H9 (cell line): ENCODE results near the gene FCN2. TPM values are rescaled to one million over a fixed set of nuclear protein-coding genes. Genes with fewer than 3 reads are reported as not detected.

Experiments used
- DNase-seq: peaks from one replicate; pipeline ENCODE4 v3.0.0-alpha.2; 2017
- H2AFZ ChIP-seq: one replicate; pipeline ENCODE4 v1.6.1; 2013; ENCODE audit warnings: mild to moderate bottlenecking, low read length, control low read depth, moderate library complexity
- H2AK5ac ChIP-seq: 2 replicates; pipeline ENCODE4 v1.6.1; 2013; ENCODE audit warnings: low read length, control low read depth, mixed read lengths; ENCODE audit not compliant: insufficient read length
- H2BK120ac ChIP-seq: one replicate; pipeline ENCODE4 v1.6.1; 2013; ENCODE audit warnings: low read depth, mild to moderate bottlenecking, low read length, control low read depth, inconsistent platforms; ENCODE audit not compliant: poor library complexity, severe bottlenecking
- H2BK12ac ChIP-seq: 2 replicates; pipeline ENCODE4 v1.6.1; 2013; ENCODE audit warnings: low read length, control low read depth, mixed read lengths, low read depth; ENCODE audit not compliant: insufficient read length
- H2BK15ac ChIP-seq: 2 replicates; pipeline ENCODE4 v1.6.1; 2013; ENCODE audit warnings: low read depth, low read length, control low read depth
- H2BK20ac ChIP-seq: one replicate; pipeline ENCODE4 v1.6.1; 2013; ENCODE audit warnings: low read depth, mild to moderate bottlenecking, low read length, control low read depth, inconsistent platforms; ENCODE audit not compliant: poor library complexity, severe bottlenecking
- H2BK5ac ChIP-seq: 2 replicates; pipeline ENCODE4 v1.6.1; 2013; ENCODE audit warnings: low read length, control low read depth, mixed read lengths; ENCODE audit not compliant: insufficient read length
- H3K14ac ChIP-seq: 2 replicates; pipeline ENCODE4 v1.6.1; 2013; ENCODE audit warnings: low read length, control low read depth; ENCODE audit not compliant: insufficient read depth
- H3K18ac ChIP-seq: 2 replicates; pipeline ENCODE4 v1.6.1; 2013; ENCODE audit warnings: low read depth, mild to moderate bottlenecking, mixed read lengths, low read length, control low read depth; ENCODE audit not compliant: insufficient read length
- H3K23ac ChIP-seq: 2 replicates; pipeline ENCODE4 v1.6.1; 2013; ENCODE audit warnings: low read length, control low read depth, mixed read lengths, low read depth; ENCODE audit not compliant: insufficient read length
- H3K23me2 ChIP-seq: 2 replicates; pipeline ENCODE4 v1.6.1; 2013; ENCODE audit warnings: low read depth, mild to moderate bottlenecking, mixed read lengths, low read length, control low read depth; ENCODE audit not compliant: insufficient read length, poor library complexity, severe bottlenecking
- H3K27ac ChIP-seq: 2 replicates; pipeline ENCODE4 v1.5.1; 2013; ENCODE audit warnings: low read length, control low read depth, mixed read lengths, low read depth; ENCODE audit not compliant: insufficient read length
- H3K27me3 ChIP-seq: 2 replicates; pipeline ENCODE4 v1.6.1; 2013; ENCODE audit warnings: low read length, control low read depth, inconsistent platforms; ENCODE audit not compliant: insufficient read depth
- H3K4ac ChIP-seq: 2 replicates; pipeline ENCODE4 v1.6.1; 2013; ENCODE audit warnings: low read depth, mild to moderate bottlenecking, control low read depth, inconsistent platforms, low read length, moderate library complexity
- H3K4me1 ChIP-seq: 2 replicates; pipeline ENCODE4 v1.6.1; 2013; ENCODE audit warnings: low read length, control low read depth, inconsistent platforms; ENCODE audit not compliant: insufficient read depth
- H3K4me2 ChIP-seq: 2 replicates; pipeline ENCODE4 v1.6.1; 2013; ENCODE audit warnings: low read length, control low read depth, mixed read lengths; ENCODE audit not compliant: insufficient read length, insufficient read depth
- H3K56ac ChIP-seq: 2 replicates; pipeline ENCODE4 v1.6.1; 2013; ENCODE audit warnings: low read depth, mild to moderate bottlenecking, mixed read lengths, low read length, control low read depth; ENCODE audit not compliant: insufficient read length
- H3K79me1 ChIP-seq: 2 replicates; pipeline ENCODE4 v1.6.1; 2013; ENCODE audit warnings: low read depth, mild to moderate bottlenecking, moderate library complexity, low read length, control low read depth, inconsistent platforms; ENCODE audit not compliant: insufficient read depth, poor library complexity, severe bottlenecking
- H3K79me2 ChIP-seq: 2 replicates; pipeline ENCODE4 v1.6.1; 2013; ENCODE audit warnings: low read length, control low read depth, inconsistent platforms; ENCODE audit not compliant: insufficient read depth
- H3K9ac ChIP-seq: 2 replicates; pipeline ENCODE4 v1.6.1; 2013; ENCODE audit warnings: low read length, control low read depth, mixed read lengths; ENCODE audit not compliant: insufficient read length; ENCODE audit errors: extremely low read depth
- H3K9me3 ChIP-seq: one replicate; pipeline ENCODE4 v1.6.1; 2013; ENCODE audit warnings: low read depth, low read length, inconsistent platforms; ENCODE audit not compliant: control insufficient read depth
- H3T11ph ChIP-seq: one replicate; pipeline ENCODE4 v1.6.1; 2013; ENCODE audit warnings: mild to moderate bottlenecking, low read length, control low read depth, inconsistent platforms
- H4K20me1 ChIP-seq: one replicate; pipeline ENCODE4 v1.6.1; 2013; ENCODE audit not compliant: control insufficient read depth, insufficient read length, insufficient read depth
- H4K5ac ChIP-seq: 2 replicates; pipeline ENCODE4 v1.6.1; 2013; ENCODE audit warnings: low read depth, mild to moderate bottlenecking, mixed read lengths, low read length, control low read depth; ENCODE audit not compliant: insufficient read length
- H4K8ac ChIP-seq: replicated peaks from 2 replicates; pipeline ENCODE4 v1.6.1; 2013; ENCODE audit warnings: low read length, control low read depth, mixed read lengths, low read depth; ENCODE audit not compliant: insufficient read length
- H4K91ac ChIP-seq: 2 replicates; pipeline ENCODE4 v1.6.1; 2013; ENCODE audit warnings: low read depth, mild to moderate bottlenecking, moderate library complexity, mixed read lengths, low read length, control low read depth; ENCODE audit not compliant: insufficient read length
- H3K27ac Mint-ChIP-seq, 3 experiments: 2 replicates in 2 of 3; 3 replicates in 1 of 3; pipeline ENCODE4 v1.8.0; 2020 to 2021; ENCODE audit warnings: mixed read lengths in 3 of 3, mild to moderate bottlenecking in 1 of 3, moderate library complexity in 1 of 3
- H3K27me3 Mint-ChIP-seq: 2 replicates; pipeline ENCODE4 v1.8.0; 2021; ENCODE audit warnings: low read depth, mild to moderate bottlenecking, moderate library complexity, mixed read lengths
- H3K36me3 Mint-ChIP-seq, 3 experiments: 2 replicates in 2 of 3; 3 replicates in 1 of 3; pipeline ENCODE4 v1.8.0; 2020 to 2021; ENCODE audit warnings: low read depth in 3 of 3, mixed read lengths in 3 of 3; ENCODE audit not compliant: insufficient read depth in 1 of 3
- H3K4me1 Mint-ChIP-seq, 2 experiments: 2 replicates each; pipeline ENCODE4 v1.8.0; 2020; ENCODE audit warnings: mixed read lengths in 2 of 2
- H3K4me3 Mint-ChIP-seq, 2 experiments: 2 replicates in 1 of 2; 3 replicates in 1 of 2; pipeline ENCODE4 v1.8.0; 2020 to 2021; ENCODE audit warnings: mild to moderate bottlenecking in 2 of 2, mixed read lengths in 2 of 2, moderate library complexity in 1 of 2
- H3K9me3 Mint-ChIP-seq, 2 experiments: 2 replicates in 1 of 2; 3 replicates in 1 of 2; pipeline ENCODE4 v1.8.0; 2020; ENCODE audit warnings: mild to moderate bottlenecking in 2 of 2, mixed read lengths in 2 of 2, moderate library complexity in 1 of 2
- CTCF ChIP-seq: fragments of 200-600 bp; sonication (generic); conservative IDR thresholded peaks from 3 replicates; pipeline ENCODE4 v1.8.0; 2021; ENCODE audit warnings: antibody characterized with exemption, mild to moderate bottlenecking
- WGBS: extraction: QIAGEN DNeasy Blood & Tissue Kit; methylation state at CpG from one replicate; pipeline ENCODE4 v1.1.7; 2013; ENCODE audit warnings: missing lambda C conversion rate, low lambda C conversion rate, mixed read lengths; ENCODE audit not compliant: insufficient read length; ENCODE audit errors: extremely low coverage; 5-methylcytosine and 5-hydroxymethylcytosine counted together
- total RNA-seq: library from RNA; stranded (reverse); gene quantifications from 2 replicates; pipeline ENCODE4 v1.2.1, GENCODE V29; 2021

Gene FCN2
- total RNA-seq, 1 experiment from 2014 or later = not detected

GRCh38 chr9:134881313-134881670 is 682 bp downstream of the FCN2 start:
- Mint-ChIP-seq H3K36me3 (no peaks in the 10 kb centered on the region), H3K4me1 (no peaks in the 10 kb centered on the region), H3K27ac (no peak overlapping the region), H3K27me3 (no peaks in the 10 kb centered on the region; the same call in none of the 2 replicates), H3K4me3 (no peak overlapping the region), H3K9me3 (no peaks in the 10 kb centered on the region)
- TF ChIP-seq CTCF = no peak
- Histone ChIP-seq H3K23me2 (no peaks in the 10 kb centered on the region), H3K9ac (no peak overlapping the region), H3K4ac (no peak overlapping the region), H3K27ac (no peak overlapping the region), H4K91ac (no peak overlapping the region), H4K5ac (no peak overlapping the region), H3K18ac (no peak overlapping the region), H4K20me1 (no peaks in the 10 kb centered on the region), H3K79me2 (no peaks in the 10 kb centered on the region), H2BK20ac (no peak overlapping the region), H3K14ac (no peak overlapping the region), H2BK15ac (no peak overlapping the region), H3K4me2 (no peak overlapping the region), H3K27me3 (no peaks in the 10 kb centered on the region), H3K9me3 (no peaks in the 10 kb centered on the region), H4K8ac (no peak overlapping the region), H3K4me1 (no peaks in the 10 kb centered on the region), H3K79me1 (no peaks in the 10 kb centered on the region), H3T11ph (no peak overlapping the region), H2BK12ac (no peak overlapping the region), H3K23ac (no peak overlapping the region), H2AFZ (no peak overlapping the region), H2AK5ac (no peak overlapping the region), H2BK120ac (no peak overlapping the region), H3K56ac (no peak overlapping the region), H2BK5ac (no peak overlapping the region)
- DNase-seq = no peak
- no CpG with 5 or more reads among the region's 13 CpGs for WGBS
